HG03439 (cell line): ENCODE data around the gene UCK2.

Source experiments
- ATAC-seq: cut with Tn5 transposase; IDR thresholded peaks from one replicate; pipeline ENCODE4 v1.9.1; 2021; ENCODE audit warnings: mild to moderate bottlenecking, moderate library complexity; ENCODE audit not compliant: unreplicated experiment

UCK2 gene

GRCh38 chr1:165928075-165928731, 100.8 kb downstream of the UCK2 start:
- ATAC-seq: peak; percentile 46

DNA sequence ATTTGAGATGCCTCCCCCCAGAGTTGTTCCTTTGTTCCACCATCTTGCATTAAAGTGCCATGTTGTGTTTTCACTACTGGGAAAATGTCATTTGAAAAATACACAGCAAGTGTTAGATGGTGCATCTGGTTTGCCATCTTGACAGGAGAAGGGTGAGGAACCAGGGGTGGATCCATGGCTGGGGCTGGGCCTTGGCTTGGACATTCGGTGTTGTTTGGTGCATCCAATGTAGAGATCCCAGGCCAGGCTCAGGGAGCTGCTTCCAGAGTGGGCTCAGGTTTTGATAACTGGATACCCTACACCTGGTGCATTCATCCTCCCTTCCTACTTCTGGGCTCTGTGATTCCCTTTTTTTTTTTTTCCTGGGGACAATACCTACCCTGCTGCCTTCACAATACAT, 103.5 kb downstream of the UCK2 start:
- ATAC-seq: no peak

DNA sequence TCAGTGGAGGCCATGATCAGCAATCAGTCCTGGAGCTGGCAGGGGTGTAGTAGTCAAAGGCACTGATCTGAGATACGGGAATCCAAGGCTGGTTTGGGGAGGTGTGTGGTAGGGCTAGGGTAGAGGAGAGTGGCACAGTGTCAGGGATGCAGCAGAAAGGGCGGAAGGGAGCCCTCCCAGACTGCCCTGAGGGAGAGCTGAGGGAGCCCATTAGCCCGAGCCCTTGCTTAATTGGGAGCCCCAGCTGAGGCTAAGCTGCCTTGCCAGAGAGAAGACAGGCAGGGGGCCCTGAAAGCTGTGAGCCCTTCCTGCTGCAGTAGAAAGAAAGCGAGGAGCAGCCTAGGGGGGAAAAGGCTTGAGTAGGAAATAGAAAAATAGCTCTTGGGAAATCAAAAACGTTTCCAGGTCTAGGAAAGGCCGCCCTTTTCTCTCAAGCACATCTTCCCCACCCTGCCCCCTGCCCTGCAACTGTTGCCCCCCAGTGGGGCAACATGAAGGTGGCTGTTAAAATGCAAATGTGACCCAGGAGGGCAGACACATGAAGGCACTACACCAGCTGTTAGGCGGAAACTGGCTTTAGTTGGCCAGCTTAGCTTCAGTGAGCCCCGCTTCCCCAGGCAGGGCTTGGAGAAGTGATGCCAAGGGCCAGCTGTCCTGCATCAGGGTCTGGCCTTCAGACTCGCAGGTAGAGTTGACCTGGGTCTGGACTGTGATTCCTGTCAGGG, 106.2 kb downstream of the UCK2 start:
- no peak for ATAC-seq

DNA sequence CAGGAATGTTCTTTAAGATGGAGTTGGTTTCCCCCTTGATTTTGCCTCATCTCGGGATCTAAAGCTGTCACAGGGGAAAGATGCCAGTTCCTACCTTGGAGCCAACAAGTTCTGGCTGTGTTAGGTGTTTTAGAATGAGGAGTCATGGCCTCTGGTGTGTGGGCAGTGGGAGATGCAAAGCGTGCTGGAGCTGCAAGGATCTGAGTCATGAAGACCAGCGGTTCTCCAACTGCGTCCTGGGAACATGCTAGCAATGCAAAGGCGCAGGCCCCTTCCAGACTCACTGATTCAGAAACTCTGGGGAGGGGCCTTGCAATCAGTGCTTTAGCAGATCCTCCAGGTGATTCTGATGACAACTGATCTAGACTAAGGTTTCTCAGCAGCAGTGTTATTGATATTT, 109.1 kb downstream of the UCK2 start:
- ATAC-seq: no peak

DNA sequence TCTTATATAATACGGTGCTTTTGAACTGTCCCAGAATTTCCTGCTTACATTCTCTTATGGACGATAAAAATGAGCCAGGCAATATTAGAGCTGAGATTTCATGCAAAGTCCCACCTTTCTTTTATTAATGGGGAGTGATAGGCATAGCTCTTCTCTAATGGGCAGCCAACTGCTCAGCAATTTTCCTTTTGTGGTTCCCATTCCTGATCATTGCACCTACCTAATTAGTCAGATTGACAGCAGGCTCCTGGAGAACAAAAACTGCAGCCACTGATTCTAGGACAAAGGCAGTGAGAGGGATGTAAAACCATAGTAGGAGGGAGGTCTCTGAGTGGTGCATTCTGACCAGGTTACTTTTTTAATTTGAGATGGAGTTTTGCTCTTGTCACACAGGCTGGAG, 110.4 kb downstream of the UCK2 start:
- ATAC-seq: no peak

DNA sequence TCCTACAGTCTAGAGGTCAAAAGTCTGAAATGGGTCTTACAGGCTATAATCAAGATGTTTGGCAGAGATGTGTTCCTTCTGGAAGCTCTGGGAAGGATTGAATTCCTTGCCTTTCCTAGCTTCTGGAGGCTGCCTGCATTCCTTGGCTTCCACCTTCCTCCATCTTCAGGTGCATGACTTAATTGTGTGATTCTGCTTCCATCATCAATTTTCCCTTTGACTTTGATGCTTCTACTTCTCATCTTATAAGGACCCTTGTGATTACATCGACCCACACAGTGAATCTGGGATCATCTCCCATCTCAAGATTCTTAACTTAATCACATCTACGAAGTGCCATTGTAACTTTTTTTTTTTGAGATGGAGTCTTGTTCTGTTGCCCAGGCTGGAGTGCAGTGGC, 111.4 kb downstream of the UCK2 start:
- ATAC-seq: no peak

DNA sequence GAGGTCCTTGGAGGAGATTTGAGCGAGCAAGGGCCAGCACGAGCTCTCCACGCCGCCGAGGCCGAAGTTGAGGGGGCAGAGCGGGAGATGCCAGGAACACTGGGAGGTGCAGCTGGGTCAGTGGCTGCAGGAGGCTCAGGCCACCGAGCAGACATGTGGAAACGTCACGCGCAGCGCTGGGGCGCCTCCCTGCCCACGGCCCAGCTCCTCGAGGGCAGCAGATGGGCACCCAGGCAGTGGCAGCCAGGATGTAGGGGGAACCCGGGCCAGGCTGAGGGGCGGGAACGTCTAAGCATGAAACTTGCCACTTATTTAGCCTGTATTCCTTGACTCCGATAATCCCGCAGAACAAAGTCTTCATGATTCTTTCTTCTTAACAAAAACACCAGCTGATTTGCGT, 114.1 kb downstream of the UCK2 start:
- ATAC-seq: no peak

- no peak for ATAC-seq
Measured at GRCh38 chr1:165942062-165942461, 114.6 kb downstream of the UCK2 start.

GRCh38 chr1:165942927-165943597, 115.6 kb downstream of the UCK2 start:
- no peak for ATAC-seq

DNA sequence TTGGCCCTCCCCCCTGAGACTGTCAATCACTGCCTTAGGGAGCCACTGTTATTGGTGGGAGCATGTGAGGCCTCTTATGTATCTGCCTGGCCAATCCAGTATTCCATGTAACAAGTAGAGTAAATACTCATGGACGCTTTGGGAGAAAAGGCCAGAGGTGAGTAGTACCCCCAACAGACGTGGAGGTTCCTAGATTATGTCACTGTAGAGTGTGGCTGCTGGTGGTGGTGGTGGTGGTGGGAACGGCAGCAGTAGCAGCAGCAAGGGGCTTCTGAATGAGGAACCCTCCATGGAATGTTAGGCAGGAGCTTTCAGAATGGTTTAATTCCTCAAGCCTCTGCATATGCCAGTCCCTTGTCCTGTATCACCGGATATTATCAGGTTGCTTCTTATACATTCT, 118.5 kb downstream of the UCK2 start:
- no peak for ATAC-seq

GRCh38 chr1:165947797-165948455, 120.5 kb downstream of the UCK2 start:
- ATAC-seq: no peak

- ATAC-seq: no peak
Measured at GRCh38 chr1:165949335-165950130, 122.1 kb downstream of the UCK2 start.

DNA sequence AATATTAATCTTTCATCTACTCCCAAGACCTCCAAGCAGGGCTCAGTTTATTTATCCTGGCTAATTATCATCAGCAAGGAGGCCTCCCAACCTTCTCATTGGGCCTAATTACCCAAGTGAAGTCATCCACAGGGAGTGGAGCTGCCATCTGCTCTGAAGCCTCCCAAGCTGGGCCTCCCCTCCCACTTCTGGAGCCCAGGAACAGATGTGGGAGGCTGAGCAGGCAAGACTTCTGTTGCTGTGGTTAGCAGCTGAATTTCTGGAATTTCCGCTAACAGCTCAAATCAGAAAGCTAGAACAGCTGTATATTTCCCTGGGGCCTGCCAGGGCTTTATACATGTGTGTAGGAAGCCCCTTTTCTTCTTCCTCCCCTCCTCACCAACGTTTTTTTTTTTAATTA, 127.5 kb downstream of the UCK2 start:
- ATAC-seq: no peak

DNA sequence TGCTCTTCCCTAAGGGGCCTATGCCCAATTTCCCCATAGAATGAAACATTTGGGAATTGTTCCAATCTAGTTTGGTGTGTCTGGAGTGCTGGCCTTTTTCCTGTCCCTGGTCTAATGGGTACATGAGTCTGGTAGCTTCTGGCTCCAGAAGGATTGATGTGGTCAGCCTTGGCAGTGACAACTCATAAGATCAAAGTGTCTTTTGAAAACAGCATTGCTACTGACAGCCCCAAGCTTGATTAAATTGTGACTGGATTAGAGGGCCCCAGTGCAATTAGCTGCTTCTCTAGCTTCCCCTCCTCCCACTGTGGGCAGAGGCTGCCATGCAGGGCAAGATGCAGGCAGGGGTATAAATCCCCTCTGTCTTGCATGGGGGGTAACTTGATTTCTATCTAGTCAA, 130.9 kb downstream of the UCK2 start:
- ATAC-seq: no peak

DNA sequence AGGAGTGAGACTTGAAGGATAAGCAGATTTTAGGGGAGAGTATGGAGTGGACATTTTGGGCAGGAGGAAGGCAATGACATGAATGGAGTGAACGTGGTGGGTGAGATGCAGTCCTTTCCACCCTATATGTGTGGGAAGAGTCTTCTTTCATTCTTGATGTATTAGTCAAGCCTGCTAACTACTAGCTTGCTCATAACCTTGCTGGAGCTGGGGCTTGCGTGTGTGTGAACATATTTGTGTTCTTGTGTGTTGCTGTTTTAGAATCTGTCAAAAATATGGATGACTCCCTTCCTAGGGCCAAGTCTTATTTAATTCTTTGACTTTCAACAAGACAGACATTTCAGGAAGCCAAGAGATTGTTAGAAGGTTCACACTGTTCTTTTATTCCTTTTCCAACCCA, 132.7 kb downstream of the UCK2 start:
- ATAC-seq: no peak

- no peak for ATAC-seq
Measured at GRCh38 chr1:165960881-165961280, 133.5 kb downstream of the UCK2 start.
